Smooth muscle cell (in vitro differentiated cells): ENCODE measurements around the gene KSR2. TPM values are rescaled to one million over a fixed set of nuclear protein-coding genes. Genes with fewer than 3 reads are reported as not detected.

ENCODE experiments used
- DNase-seq: peaks from one replicate; lab custom pipeline; 2025; ENCODE audit not compliant: unreplicated experiment; lab: John Stamatoyannopoulos, UW
- H2AFZ ChIP-seq: fragments of 200-600 bp; sonication (generic); 2 replicates; pipeline ENCODE4 v1.6.0; 2016; ENCODE audit warnings: antibody characterized with exemption, low read depth, mild to moderate bottlenecking
- H3F3A ChIP-seq: fragments of 200-600 bp; sonication (generic); 2 replicates; pipeline ENCODE4 v1.6.0; 2017; ENCODE audit warnings: antibody characterized with exemption, low read depth
- H3K27ac ChIP-seq: fragments of 200-600 bp; sonication (generic); 2 replicates; pipeline ENCODE4 v1.5.1; 2016; ENCODE audit warnings: low read depth, mild to moderate bottlenecking
- H3K27me3 ChIP-seq: fragments of 200-600 bp; sonication (generic); 2 replicates; pipeline ENCODE4 v1.6.1; 2016; ENCODE audit warnings: low read depth, mild to moderate bottlenecking
- H3K36me3 ChIP-seq: fragments of 200-600 bp; sonication (generic); 2 replicates; pipeline ENCODE4 v1.5.1; 2016; ENCODE audit warnings: low read depth
- H3K4me1 ChIP-seq: fragments of 200-600 bp; sonication (generic); 2 replicates; pipeline ENCODE4 v1.5.1; 2016; ENCODE audit warnings: low read depth
- H3K4me2 ChIP-seq: fragments of 200-600 bp; sonication (generic); 2 replicates; pipeline ENCODE4 v1.6.0; 2016; ENCODE audit warnings: mild to moderate bottlenecking
- H3K4me3 ChIP-seq: fragments of 200-600 bp; sonication (generic); 2 replicates; pipeline ENCODE4 v1.5.1; 2016; ENCODE audit warnings: mild to moderate bottlenecking
- H3K79me2 ChIP-seq: fragments of 200-600 bp; sonication (generic); 2 replicates; pipeline ENCODE4 v1.6.0; 2016; ENCODE audit warnings: low read depth, mild to moderate bottlenecking
- H3K9ac ChIP-seq: fragments of 200-600 bp; sonication (generic); 2 replicates; pipeline ENCODE4 v1.6.0; 2016; ENCODE audit warnings: low read depth
- H3K9me3 ChIP-seq: fragments of 200-600 bp; sonication (generic); replicated peaks from 2 replicates; pipeline ENCODE4 v1.5.1; 2016; ENCODE audit warnings: low read depth
- H4K20me1 ChIP-seq: fragments of 200-600 bp; sonication (generic); 2 replicates; pipeline ENCODE4 v1.6.0; 2016; ENCODE audit warnings: low read depth
- CTCF ChIP-seq: fragments of 200-600 bp; sonication (generic); IDR thresholded peaks from 2 replicates; pipeline ENCODE4 v1.5.1; 2017; ENCODE audit warnings: borderline replicate concordance, mild to moderate bottlenecking, antibody characterized with exemption; ENCODE audit not compliant: insufficient read depth, poor library complexity, severe bottlenecking
- WGBS: methylation state at CpG from one replicate; pipeline ENCODE4 v1.1.7; 2016; ENCODE audit warnings: low lambda C conversion rate; 5-methylcytosine and 5-hydroxymethylcytosine counted together
- polyA plus RNA-seq: library from polyadenylated mRNA; unstranded; fragments of >200 nt; fragmentation: Nextera tagmentation; extraction: Ambion mirVana; gene quantifications from 2 replicates; pipeline ENCODE4 v1.2.1, GENCODE V29; 2016
- total RNA-seq: library from RNA; depleted of rRNA; stranded (reverse); fragments of >200 nt; gene quantifications from 2 replicates; pipeline ENCODE4 v1.2.3, GENCODE V29; 2014

Gene KSR2
- total and polyA plus RNA-seq, 2 experiments from 2014 or later, result 0.04 TPM; not detected in 1

- DNase-seq, result peak; percentile 1
- no peak overlapping the region for H3K4me2 ChIP-seq
- no peaks in the 10 kb centered on the region for H3K79me2 ChIP-seq
- TF ChIP-seq CTCF, result peak; percentile 82
- no peak overlapping the region for H3K9ac ChIP-seq
- 20% methylated on average over 11 of the region's 12 CpGs for WGBS
- H3K27ac ChIP-seq, result no peak overlapping the region
- no peaks in the 10 kb centered on the region for H3K36me3 ChIP-seq
- H3K27me3 ChIP-seq, result peaks cover 26% of the 10 kb centered on the region
- H3K4me3 ChIP-seq, result no peak overlapping the region
- H3K9me3 ChIP-seq, result no peaks in the 10 kb centered on the region
- no peaks in the 10 kb centered on the region for H3F3A ChIP-seq
- no peaks in the 10 kb centered on the region for H4K20me1 ChIP-seq
- no peak overlapping the region for H2AFZ ChIP-seq
- H3K4me1 ChIP-seq, result no peaks in the 10 kb centered on the region
These were observed 381.0 kb downstream of the KSR2 start for GRCh38 chr12:117587631-117588287.

GRCh38 chr12:117583677-117584225 lies 385.0 kb downstream of the KSR2 start:
- no peak overlapping the region for H3K9ac ChIP-seq
- no peaks in the 10 kb centered on the region for H3K36me3 ChIP-seq
- no peak for DNase-seq
- no peak for TF ChIP-seq CTCF
- H3F3A ChIP-seq, result no peaks in the 10 kb centered on the region
- no peak overlapping the region for H3K27ac ChIP-seq
- peaks cover 29% of the 10 kb centered on the region for H3K27me3 ChIP-seq
- H3K4me1 ChIP-seq, result no peaks in the 10 kb centered on the region
- H3K79me2 ChIP-seq, result no peaks in the 10 kb centered on the region
- H2AFZ ChIP-seq, result no peak overlapping the region
- 49% methylated on average over 12 of the region's 12 CpGs for WGBS
- H3K9me3 ChIP-seq, result no peaks in the 10 kb centered on the region
- H3K4me2 ChIP-seq, result peak overlapping the region; percentile 39
- no peaks in the 10 kb centered on the region for H4K20me1 ChIP-seq
- no peak overlapping the region for H3K4me3 ChIP-seq

GRCh38 chr12:117583092-117583491 lies 385.7 kb downstream of the KSR2 start:
- H3K9ac ChIP-seq, result no peak overlapping the region
- no peak overlapping the region for H3K4me2 ChIP-seq
- no peaks in the 10 kb centered on the region for H3K4me1 ChIP-seq
- H3K27ac ChIP-seq, result no peak overlapping the region
- H3F3A ChIP-seq, result no peaks in the 10 kb centered on the region
- no peak overlapping the region for H2AFZ ChIP-seq
- no peaks in the 10 kb centered on the region for H3K79me2 ChIP-seq
- WGBS, result 97% methylated on average over 2 of the region's 2 CpGs
- H3K36me3 ChIP-seq, result no peaks in the 10 kb centered on the region
- peaks cover 29% of the 10 kb centered on the region for H3K27me3 ChIP-seq
- TF ChIP-seq CTCF, result no peak
- no peaks in the 10 kb centered on the region for H3K9me3 ChIP-seq
- no peak for DNase-seq
- H4K20me1 ChIP-seq, result no peaks in the 10 kb centered on the region
- H3K4me3 ChIP-seq, result no peak overlapping the region

GRCh38 chr12:117582135-117582784 lies 386.5 kb downstream of the KSR2 start:
- Histone ChIP-seq H3K4me3 (no peak overlapping the region), H4K20me1 (no peaks in the 10 kb centered on the region), H3K27me3 (peaks cover 29% of the 10 kb centered on the region), H3K4me1 (no peaks in the 10 kb centered on the region), H2AFZ (no peak overlapping the region), H3K9ac (no peak overlapping the region), H3F3A (no peaks in the 10 kb centered on the region), H3K36me3 (no peaks in the 10 kb centered on the region), H3K27ac (no peak overlapping the region), H3K4me2 (no peak overlapping the region), H3K9me3 (no peaks in the 10 kb centered on the region), H3K79me2 (no peaks in the 10 kb centered on the region)
- DNase-seq, result no peak
- WGBS, result 82% methylated on average over 10 of the region's 10 CpGs
- TF ChIP-seq CTCF, result no peak
